GM23338 (cell line): Measurements from ENCODE around the gene NKRF.

Source experiments
- CREB1 ChIP-seq: fragments of 250-450 bp; sonication (Bioruptor Pico); IDR thresholded peaks from 2 replicates; pipeline ENCODE4 v1.5.0; 2020; ENCODE audit warnings: low read depth, mild to moderate bottlenecking, moderate library complexity
- ETS1 ChIP-seq: IDR thresholded peaks from 2 replicates; pipeline ENCODE4 v1.6.1; 2016; ENCODE audit warnings: antibody characterized with exemption
- EZH2 ChIP-seq: fragments of 200-600 bp; sonication (generic); IDR thresholded peaks from one replicate; pipeline ENCODE4 v1.8.0; 2017; ENCODE audit warnings: antibody characterized with exemption, mild to moderate bottlenecking, low read depth; ENCODE audit not compliant: unreplicated experiment
- EZH2phosphoT487 ChIP-seq: fragments of 200-600 bp; sonication (generic); IDR thresholded peaks from one replicate; pipeline ENCODE4 v1.8.1; 2018; ENCODE audit warnings: antibody characterized with exemption; ENCODE audit not compliant: unreplicated experiment
- NANOG ChIP-seq: IDR thresholded peaks from 2 replicates; pipeline ENCODE4 v1.6.1; 2016; ENCODE audit warnings: antibody characterized with exemption, borderline replicate concordance
- POLR2AphosphoS5 ChIP-seq: IDR thresholded peaks from 2 replicates; pipeline ENCODE4 v1.6.1; 2016; ENCODE audit warnings: antibody characterized with exemption, low read depth
- ZNF114 ChIP-seq: fragments of 250-450 bp; sonication (Bioruptor Pico); IDR thresholded peaks from 2 replicates; pipeline ENCODE4 v1.5.0; 2020; ENCODE audit warnings: mild to moderate bottlenecking, moderate library complexity
- TF ChIP-seq, protein P1 (sequence below), 2 experiments: fragments of 200-600 bp in 1 of 2; sonication (generic) in 1 of 2; conservative IDR thresholded peaks; 2 replicates each; pipeline versions ENCODE4 v1.5.1 to v1.6.1; 2016 to 2017; ENCODE audit warnings: antibody characterized with exemption in 2 of 2, low read depth in 2 of 2, mild to moderate bottlenecking in 2 of 2, moderate library complexity in 1 of 2
- TF ChIP-seq, protein P2 (sequence below): IDR thresholded peaks from one replicate; pipeline ENCODE4 v1.6.1; 2018; ENCODE audit warnings: antibody characterized with exemption; ENCODE audit not compliant: unreplicated experiment

DNA sequence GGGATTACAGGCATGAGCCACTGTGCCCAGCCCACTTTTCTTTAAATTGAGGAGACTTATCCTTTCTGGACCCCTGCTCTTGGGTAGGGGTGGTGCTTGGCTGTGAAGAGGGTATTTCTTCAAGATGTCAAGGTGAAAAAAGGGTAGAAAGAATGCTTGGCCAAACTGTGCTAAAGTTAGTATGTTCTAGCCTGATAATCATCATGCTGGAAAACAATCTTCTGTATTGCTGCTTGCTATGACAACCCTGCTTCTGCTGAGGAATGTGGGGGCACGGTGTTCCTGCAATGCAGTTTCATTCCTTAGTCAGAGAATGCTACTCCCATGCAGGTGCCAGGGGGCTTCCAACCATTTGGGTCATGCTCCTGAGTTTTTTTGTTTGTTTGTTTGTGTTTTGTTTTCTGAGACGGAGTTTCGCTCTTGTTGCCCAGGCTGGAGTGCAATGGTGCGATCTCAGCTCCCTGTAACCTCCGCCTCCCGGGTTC is 35.8 kb downstream of the NKRF start:
- TF ChIP-seq, protein P1, sequence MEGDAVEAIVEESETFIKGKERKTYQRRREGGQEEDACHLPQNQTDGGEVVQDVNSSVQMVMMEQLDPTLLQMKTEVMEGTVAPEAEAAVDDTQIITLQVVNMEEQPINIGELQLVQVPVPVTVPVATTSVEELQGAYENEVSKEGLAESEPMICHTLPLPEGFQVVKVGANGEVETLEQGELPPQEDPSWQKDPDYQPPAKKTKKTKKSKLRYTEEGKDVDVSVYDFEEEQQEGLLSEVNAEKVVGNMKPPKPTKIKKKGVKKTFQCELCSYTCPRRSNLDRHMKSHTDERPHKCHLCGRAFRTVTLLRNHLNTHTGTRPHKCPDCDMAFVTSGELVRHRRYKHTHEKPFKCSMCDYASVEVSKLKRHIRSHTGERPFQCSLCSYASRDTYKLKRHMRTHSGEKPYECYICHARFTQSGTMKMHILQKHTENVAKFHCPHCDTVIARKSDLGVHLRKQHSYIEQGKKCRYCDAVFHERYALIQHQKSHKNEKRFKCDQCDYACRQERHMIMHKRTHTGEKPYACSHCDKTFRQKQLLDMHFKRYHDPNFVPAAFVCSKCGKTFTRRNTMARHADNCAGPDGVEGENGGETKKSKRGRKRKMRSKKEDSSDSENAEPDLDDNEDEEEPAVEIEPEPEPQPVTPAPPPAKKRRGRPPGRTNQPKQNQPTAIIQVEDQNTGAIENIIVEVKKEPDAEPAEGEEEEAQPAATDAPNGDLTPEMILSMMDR (conservative IDR thresholded peaks at IDR 0.05; ENCODE audit: low read depth in 2 of 2): no peak
- TF ChIP-seq CREB1 (CRISPR knock-in tag) (no peak), EZH2 (no peak), POLR2AphosphoS5 (no peak), ETS1 (no peak), ZNF114 (CRISPR knock-in tag) (no peak), EZH2phosphoT487 (no peak), NANOG (no peak)
- TF ChIP-seq, protein P2, sequence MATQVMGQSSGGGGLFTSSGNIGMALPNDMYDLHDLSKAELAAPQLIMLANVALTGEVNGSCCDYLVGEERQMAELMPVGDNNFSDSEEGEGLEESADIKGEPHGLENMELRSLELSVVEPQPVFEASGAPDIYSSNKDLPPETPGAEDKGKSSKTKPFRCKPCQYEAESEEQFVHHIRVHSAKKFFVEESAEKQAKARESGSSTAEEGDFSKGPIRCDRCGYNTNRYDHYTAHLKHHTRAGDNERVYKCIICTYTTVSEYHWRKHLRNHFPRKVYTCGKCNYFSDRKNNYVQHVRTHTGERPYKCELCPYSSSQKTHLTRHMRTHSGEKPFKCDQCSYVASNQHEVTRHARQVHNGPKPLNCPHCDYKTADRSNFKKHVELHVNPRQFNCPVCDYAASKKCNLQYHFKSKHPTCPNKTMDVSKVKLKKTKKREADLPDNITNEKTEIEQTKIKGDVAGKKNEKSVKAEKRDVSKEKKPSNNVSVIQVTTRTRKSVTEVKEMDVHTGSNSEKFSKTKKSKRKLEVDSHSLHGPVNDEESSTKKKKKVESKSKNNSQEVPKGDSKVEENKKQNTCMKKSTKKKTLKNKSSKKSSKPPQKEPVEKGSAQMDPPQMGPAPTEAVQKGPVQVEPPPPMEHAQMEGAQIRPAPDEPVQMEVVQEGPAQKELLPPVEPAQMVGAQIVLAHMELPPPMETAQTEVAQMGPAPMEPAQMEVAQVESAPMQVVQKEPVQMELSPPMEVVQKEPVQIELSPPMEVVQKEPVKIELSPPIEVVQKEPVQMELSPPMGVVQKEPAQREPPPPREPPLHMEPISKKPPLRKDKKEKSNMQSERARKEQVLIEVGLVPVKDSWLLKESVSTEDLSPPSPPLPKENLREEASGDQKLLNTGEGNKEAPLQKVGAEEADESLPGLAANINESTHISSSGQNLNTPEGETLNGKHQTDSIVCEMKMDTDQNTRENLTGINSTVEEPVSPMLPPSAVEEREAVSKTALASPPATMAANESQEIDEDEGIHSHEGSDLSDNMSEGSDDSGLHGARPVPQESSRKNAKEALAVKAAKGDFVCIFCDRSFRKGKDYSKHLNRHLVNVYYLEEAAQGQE: no peak
